ENCODE measurements around the gene SUSD2.

DNA sequence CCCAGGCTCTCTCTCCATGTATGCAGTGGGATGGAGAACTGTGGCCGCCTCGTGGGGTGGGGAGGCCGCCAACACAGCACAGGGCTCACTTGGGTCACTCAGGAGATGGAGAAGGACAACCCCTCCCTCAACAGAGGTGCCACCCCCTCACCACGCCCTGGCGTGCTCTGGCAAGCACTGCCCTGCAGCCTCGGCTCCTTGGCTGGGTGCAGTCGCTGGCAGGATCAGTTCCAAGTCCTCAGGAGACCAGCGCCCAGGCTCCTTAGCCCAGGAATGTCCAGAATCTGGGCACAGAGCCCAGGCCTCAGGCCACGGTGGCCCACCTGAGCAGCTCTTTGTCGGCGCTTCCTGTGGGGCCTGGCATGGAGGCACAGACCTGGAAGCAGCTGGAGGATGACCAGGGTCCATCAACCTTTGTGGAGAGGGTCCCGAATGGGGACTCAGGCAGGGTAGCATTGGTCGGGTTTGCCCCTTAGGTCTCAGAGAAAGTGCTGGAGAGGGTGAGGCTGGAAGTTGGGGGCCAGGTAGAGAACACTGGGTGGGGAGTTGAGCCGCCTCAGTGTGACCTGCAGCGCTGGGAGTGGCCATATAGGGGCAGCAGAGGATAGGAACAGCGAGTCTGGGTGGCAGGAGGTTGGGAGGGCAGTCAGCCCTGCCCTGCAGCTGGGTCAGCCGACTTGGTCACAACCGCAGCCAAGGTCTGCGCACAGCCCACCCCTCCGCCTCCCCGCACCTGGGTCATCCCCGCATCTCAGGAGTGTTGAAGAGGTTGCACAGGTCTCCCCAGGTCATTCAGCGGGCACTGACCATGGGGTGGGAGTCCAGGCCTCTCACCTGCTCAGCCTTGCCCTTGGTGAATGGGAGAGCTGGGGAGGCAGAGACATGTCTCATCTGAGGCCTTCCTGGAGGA, 8.2 kb downstream of the SUSD2 start:
- TF ChIP-seq, protein P1, sequence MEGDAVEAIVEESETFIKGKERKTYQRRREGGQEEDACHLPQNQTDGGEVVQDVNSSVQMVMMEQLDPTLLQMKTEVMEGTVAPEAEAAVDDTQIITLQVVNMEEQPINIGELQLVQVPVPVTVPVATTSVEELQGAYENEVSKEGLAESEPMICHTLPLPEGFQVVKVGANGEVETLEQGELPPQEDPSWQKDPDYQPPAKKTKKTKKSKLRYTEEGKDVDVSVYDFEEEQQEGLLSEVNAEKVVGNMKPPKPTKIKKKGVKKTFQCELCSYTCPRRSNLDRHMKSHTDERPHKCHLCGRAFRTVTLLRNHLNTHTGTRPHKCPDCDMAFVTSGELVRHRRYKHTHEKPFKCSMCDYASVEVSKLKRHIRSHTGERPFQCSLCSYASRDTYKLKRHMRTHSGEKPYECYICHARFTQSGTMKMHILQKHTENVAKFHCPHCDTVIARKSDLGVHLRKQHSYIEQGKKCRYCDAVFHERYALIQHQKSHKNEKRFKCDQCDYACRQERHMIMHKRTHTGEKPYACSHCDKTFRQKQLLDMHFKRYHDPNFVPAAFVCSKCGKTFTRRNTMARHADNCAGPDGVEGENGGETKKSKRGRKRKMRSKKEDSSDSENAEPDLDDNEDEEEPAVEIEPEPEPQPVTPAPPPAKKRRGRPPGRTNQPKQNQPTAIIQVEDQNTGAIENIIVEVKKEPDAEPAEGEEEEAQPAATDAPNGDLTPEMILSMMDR (conservative IDR thresholded peaks at IDR 0.05; ENCODE audit: low read length), result peak; percentile 82
- no peak for TF ChIP-seq EZH2phosphoT487 (IDR thresholded peaks at IDR 0.05; ENCODE audit: borderline replicate concordance, low read depth, low read length)
